B cell (primary cell): ENCODE results near the gene GPR18. TPM values are rescaled to one million over a fixed set of nuclear protein-coding genes. Genes with fewer than 3 reads are reported as not detected.

ENCODE experiments used
- ATAC-seq: fragments of 200-7000 bp; cut with Tn5 transposase; one replicate; pipeline ENCODE4 v1.10.0; 2021; ENCODE audit warnings: low read depth, mild to moderate bottlenecking, moderate number of reproducible peaks, moderate library complexity
- CTCF ChIA-PET: fragments of 350-600 bp; sonication (Branson Sonifier 250); formaldehyde crosslinking; loops from one replicate; lab custom pipeline; 2021; ENCODE audit warnings: antibody characterized with exemption, inconsistent platforms; lab: Charles Lee
- POLR2A ChIA-PET: fragments of 350-600 bp; sonication (Branson Sonifier 250); formaldehyde crosslinking; loops from one replicate; lab custom pipeline; 2021; ENCODE audit warnings: antibody characterized with exemption; lab: Charles Lee
- DNase-seq: peaks from one replicate; pipeline ENCODE4 v3.0.0; 2013
- H2AFZ ChIP-seq: 2 replicates; pipeline ENCODE4 v1.6.1; 2012; ENCODE audit warnings: mild to moderate bottlenecking, low read depth, low read length; ENCODE audit not compliant: insufficient read depth, poor library complexity, severe bottlenecking
- H3K27ac ChIP-seq, 2 donors: 1 replicate in 1 of 2; 2 replicates in 1 of 2; pipeline ENCODE4 v1.5.1; 2012 to 2013; ENCODE audit warnings: low read length in 2 of 2, mild to moderate bottlenecking in 2 of 2, moderate library complexity in 1 of 2
- H3K27me3 ChIP-seq, 4 experiments: fragments of 200-600 bp in 1 of 4; sonication (generic) in 1 of 4; replicated peaks in 1 of 4; 1 replicate in 2 of 4; 2 replicates in 2 of 4; pipeline versions ENCODE4 v1.6.1 to v1.7.0; 2013 to 2016; ENCODE audit warnings: low read length in 3 of 4, mild to moderate bottlenecking in 2 of 4, mixed read lengths in 1 of 4, moderate library complexity in 1 of 4; ENCODE audit not compliant: insufficient read depth in 4 of 4, control insufficient read depth in 3 of 4; ENCODE audit errors: control extremely low read depth in 1 of 4
- H3K36me3 ChIP-seq, 2 experiments: replicated peaks in 1 of 2; 1 replicate in 1 of 2; 2 replicates in 1 of 2; pipeline versions ENCODE4 v1.6.1 to v1.7.1; 2013; ENCODE audit warnings: low read length in 1 of 2; ENCODE audit not compliant: insufficient read depth in 2 of 2, control insufficient read depth in 1 of 2; ENCODE audit errors: control extremely low read depth in 1 of 2, extremely low read depth in 1 of 2
- H3K4me1 ChIP-seq, 2 donors: fragments of 200-600 bp in 1 of 2; sonication (generic) in 1 of 2; 1 replicate in 1 of 2; 2 replicates in 1 of 2; pipeline versions ENCODE4 v1.5.1 to v1.6.1; 2013 to 2017; ENCODE audit warnings: low read length in 2 of 2; ENCODE audit not compliant: control insufficient read depth in 2 of 2, insufficient read depth in 2 of 2
- H3K4me2 ChIP-seq: replicated peaks from 2 replicates; pipeline ENCODE3; 2012; ENCODE audit warnings: mild to moderate bottlenecking, low read depth, low read length; ENCODE audit not compliant: poor library complexity, severe bottlenecking
- H3K4me3 ChIP-seq, 5 experiments: fragments of 200-600 bp in 1 of 5; sonication (generic) in 1 of 5; 1 replicate in 3 of 5; 2 replicates in 2 of 5; pipeline versions ENCODE4 v1.5.1 to v1.7.0; 2011 to 2016; ENCODE audit warnings: low read length in 4 of 5, mild to moderate bottlenecking in 4 of 5, low read depth in 2 of 5, control low read depth in 1 of 5, moderate library complexity in 1 of 5; ENCODE audit not compliant: insufficient read depth in 1 of 5; ENCODE audit errors: control extremely low read depth in 1 of 5, extremely low read depth in 1 of 5
- H3K79me2 ChIP-seq: fragments of 200-600 bp; sonication (generic); one replicate; pipeline ENCODE4 v1.6.0; 2016; ENCODE audit warnings: low read length; ENCODE audit not compliant: control insufficient read depth, insufficient read depth
- H3K9ac ChIP-seq: fragments of 200-600 bp; sonication (generic); 2 replicates; pipeline ENCODE4 v1.6.1; 2017; ENCODE audit warnings: mild to moderate bottlenecking, low read length, moderate library complexity
- H3K9me3 ChIP-seq, 3 donors: one replicate each; pipeline versions ENCODE4 v1.6.1 to v1.7.1; 2013; ENCODE audit warnings: low read length in 2 of 3; ENCODE audit not compliant: control insufficient read depth in 2 of 3, insufficient read depth in 1 of 3; ENCODE audit errors: control extremely low read depth in 1 of 3
- H4K20me1 ChIP-seq: 2 replicates; pipeline ENCODE4 v1.6.0; 2012; ENCODE audit warnings: mild to moderate bottlenecking, low read length; ENCODE audit not compliant: insufficient read depth, control insufficient read depth, poor library complexity, severe bottlenecking
- H3K27ac Mint-ChIP-seq: one replicate; pipeline ENCODE4 v1.8.0; 2021; ENCODE audit warnings: mixed read lengths
- H3K27me3 Mint-ChIP-seq: one replicate; pipeline ENCODE4 v1.8.0; 2021; ENCODE audit warnings: mixed read lengths
- H3K4me1 Mint-ChIP-seq: one replicate; pipeline ENCODE4 v1.8.0; 2021; ENCODE audit warnings: mixed read lengths
- H3K4me3 Mint-ChIP-seq: one replicate; pipeline ENCODE4 v1.8.0; 2021; ENCODE audit warnings: mixed read lengths
- H3K9me3 Mint-ChIP-seq: one replicate; pipeline ENCODE4 v1.8.0; 2022; ENCODE audit warnings: mixed read lengths; ENCODE audit not compliant: insufficient read depth
- EZH2 ChIP-seq: IDR thresholded peaks from 2 replicates; pipeline ENCODE4 v1.6.1; 2012; ENCODE audit warnings: borderline replicate concordance, low read depth, mild to moderate bottlenecking, moderate library complexity, low read length; ENCODE audit not compliant: insufficient read depth, poor library complexity, severe bottlenecking
- WGBS: methylation state at CpG from one replicate; pipeline ENCODE4 v1.1.5; 2013; ENCODE audit warnings: missing lambda C conversion rate; ENCODE audit not compliant: insufficient coverage; 5-methylcytosine and 5-hydroxymethylcytosine counted together
- intact Hi-C: fragments of 100-400 bp; cut with micrococcal nuclease; formaldehyde crosslinking; loops from one replicate; pipeline ENCODE4 v1.10.0; 2022
- polyA plus RNA-seq: library from polyadenylated mRNA; depleted of rRNA; stranded (reverse); fragments of >200 nt; gene quantifications from 2 replicates; pipeline ENCODE4 v1.2.3, GENCODE V29; 2012
- total RNA-seq, 2 donors: library from RNA; stranded (reverse); fragments of 120-200 nt in 1 of 2; gene quantifications; 1 replicate in 1 of 2; 2 replicates in 1 of 2; pipeline versions ENCODE4 v1.2.3 to v1.2.4, GENCODE V29; 2013 to 2022
- TF ChIP-seq, protein P1 (sequence below): fragments of 200-600 bp; IDR thresholded peaks from one replicate; pipeline ENCODE4 v1.8.0; 2022; ENCODE audit warnings: antibody characterized with exemption, mild to moderate bottlenecking

Gene GPR18
- total and polyA plus RNA-seq, 2 donors (not counting 1 experiment from before 2014, with no cell fraction given) = 19.1 to 54.8 TPM

DNA sequence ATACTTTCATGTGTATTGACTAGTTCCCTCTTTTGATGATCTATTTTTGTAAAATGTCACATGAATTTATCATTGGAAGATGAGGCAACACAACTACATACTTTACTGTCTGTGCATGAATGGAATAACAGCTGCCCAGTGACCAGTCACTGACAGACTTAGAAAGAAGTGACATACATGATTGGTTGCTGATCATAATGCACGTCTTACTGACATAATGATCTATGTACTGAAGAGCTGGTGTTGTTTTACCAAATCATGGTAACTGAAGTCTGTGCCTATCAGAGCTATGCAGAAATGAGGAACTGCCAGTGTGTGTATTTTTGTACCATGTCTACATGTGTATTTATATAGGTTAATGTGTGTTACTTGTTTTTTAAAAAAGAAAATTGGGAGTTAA is 26.5 kb downstream of the GPR18 start:
- Mint-ChIP-seq H3K4me1 (peaks cover 77% of the 10 kb centered on the region), H3K27ac (peak overlapping the region; percentile 73), H3K9me3 (no peaks in the 10 kb centered on the region), H3K27me3 (no peaks in the 10 kb centered on the region), H3K4me3 (peak overlapping the region; percentile 71)
- H3K27ac ChIP-seq = peak overlapping the region; percentile 72 to 87
- no peaks in the 10 kb centered on the region for H3K27me3 ChIP-seq
- CTCF ChIA-PET = interaction anchor here (0.6 to 6.4 kb wide), 13 partner anchors 9 to 342 kb away, joined by 3 to 43 read pairs (median 9); partner anchors contain the start of genes GPR18 and UBAC2
- ATAC-seq (peak; percentile 53), DNase-seq (peak; percentile 81)
- intact Hi-C loops = no loop called here
- peaks cover 97% of the 10 kb centered on the region for H3K79me2 ChIP-seq
- peaks cover 72 to 73% of the 10 kb centered on the region in 2 donors for H3K4me1 ChIP-seq
- no peak overlapping the region for H2AFZ ChIP-seq
- H3K4me3 ChIP-seq = peak overlapping the region in 2 of 5 experiments; percentile 2 to 23
- WGBS = no CpG with 5 or more reads among the region's 1 CpG
- H3K9ac ChIP-seq = peak overlapping the region; percentile 42
- H3K4me2 ChIP-seq = peak overlapping the region; percentile 61
- H4K20me1 ChIP-seq = peaks cover 9% of the 10 kb centered on the region
- POLR2A ChIA-PET = interaction anchor here (0.7 to 1.4 kb wide), 4 partner anchors 18 to 28 kb away, joined by 4 to 6 read pairs (median 5); partner anchors contain the start of gene GPR18
- no peak for TF ChIP-seq EZH2
- TF ChIP-seq, protein P1, sequence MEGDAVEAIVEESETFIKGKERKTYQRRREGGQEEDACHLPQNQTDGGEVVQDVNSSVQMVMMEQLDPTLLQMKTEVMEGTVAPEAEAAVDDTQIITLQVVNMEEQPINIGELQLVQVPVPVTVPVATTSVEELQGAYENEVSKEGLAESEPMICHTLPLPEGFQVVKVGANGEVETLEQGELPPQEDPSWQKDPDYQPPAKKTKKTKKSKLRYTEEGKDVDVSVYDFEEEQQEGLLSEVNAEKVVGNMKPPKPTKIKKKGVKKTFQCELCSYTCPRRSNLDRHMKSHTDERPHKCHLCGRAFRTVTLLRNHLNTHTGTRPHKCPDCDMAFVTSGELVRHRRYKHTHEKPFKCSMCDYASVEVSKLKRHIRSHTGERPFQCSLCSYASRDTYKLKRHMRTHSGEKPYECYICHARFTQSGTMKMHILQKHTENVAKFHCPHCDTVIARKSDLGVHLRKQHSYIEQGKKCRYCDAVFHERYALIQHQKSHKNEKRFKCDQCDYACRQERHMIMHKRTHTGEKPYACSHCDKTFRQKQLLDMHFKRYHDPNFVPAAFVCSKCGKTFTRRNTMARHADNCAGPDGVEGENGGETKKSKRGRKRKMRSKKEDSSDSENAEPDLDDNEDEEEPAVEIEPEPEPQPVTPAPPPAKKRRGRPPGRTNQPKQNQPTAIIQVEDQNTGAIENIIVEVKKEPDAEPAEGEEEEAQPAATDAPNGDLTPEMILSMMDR = no peak
- H3K9me3 ChIP-seq = no peaks in the 10 kb centered on the region
- peaks cover 0 to 3% of the 10 kb centered on the region in 2 experiments for H3K36me3 ChIP-seq

DNA sequence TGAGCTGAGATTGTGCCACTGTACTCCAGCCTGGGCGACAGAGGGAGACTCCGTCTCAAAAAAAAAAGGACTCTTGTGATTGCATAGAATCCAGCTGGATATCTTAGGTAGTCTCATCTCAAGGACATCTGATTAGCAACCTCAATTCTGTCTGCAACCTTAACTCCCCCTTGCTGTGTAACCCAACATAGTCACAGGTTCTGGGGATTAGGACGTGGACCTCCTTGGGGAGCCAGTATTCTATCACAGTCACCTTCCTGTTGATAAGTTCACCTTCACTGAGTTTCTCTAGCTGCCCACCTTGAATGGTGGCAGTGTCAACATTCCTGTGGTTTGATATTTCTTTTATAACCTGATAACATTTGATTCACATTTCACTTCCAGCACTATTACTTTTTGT is 27.2 kb downstream of the GPR18 start:
- DNase-seq = no peak

More for the DNA sequence above, 27.2 kb downstream of the GPR18 start:
- no peaks in the 10 kb centered on the region for H3K27me3 Mint-ChIP-seq
- H3K4me3 Mint-ChIP-seq = peak overlapping the region; percentile 46
- Histone ChIP-seq H3K79me2 (peaks cover 97% of the 10 kb centered on the region), H3K36me3 (peaks cover 0 to 7% of the 10 kb centered on the region in 2 experiments), H3K9ac (no peak overlapping the region), H3K27me3 (no peaks in the 10 kb centered on the region), H2AFZ (no peak overlapping the region), H3K4me3 (peak overlapping the region in 1 of 5 experiments; percentile 23), H4K20me1 (peaks cover 16% of the 10 kb centered on the region), H3K27ac (peak overlapping the region; percentile 72 to 87), H3K4me2 (peak overlapping the region; percentile 61), H3K4me1 (peaks cover 78% of the 10 kb centered on the region in 2 donors), H3K9me3 (no peaks in the 10 kb centered on the region)
- ChIA-PET POLR2A (interaction anchor here (0.7 to 1.8 kb wide), 2 partner anchors 17 to 27 kb away, joined by 4 to 6 read pairs; no protein-coding TSS in a partner anchor), CTCF (interaction anchor here (0.6 to 6.4 kb wide), 10 partner anchors 22 to 343 kb away, joined by 4 to 43 read pairs (median 11); partner anchors contain the start of genes GPR18 and UBAC2)
- no peaks in the 10 kb centered on the region for H3K9me3 Mint-ChIP-seq
- no peak for ATAC-seq
- TF ChIP-seq, protein P1 = no peak
- TF ChIP-seq EZH2 = no peak
- H3K27ac Mint-ChIP-seq = peak overlapping the region; percentile 51
- no CpG with 5 or more reads among the region's 3 CpGs for WGBS
- intact Hi-C loops = no loop called here
- H3K4me1 Mint-ChIP-seq = peaks cover 77% of the 10 kb centered on the region
